ENCODE results near the gene NUDCD3. TPM values are rescaled to one million over a fixed set of nuclear protein-coding genes. Genes with fewer than 3 reads are reported as not detected.

Gene NUDCD3
- total RNA-seq, 2 donors from 2014 or later = 83.7 to 104 TPM

GRCh38 chr7:44346063-44346462 lies 144.4 kb downstream of the NUDCD3 start:
- intact Hi-C loops (cut with DNase I) = no loop called here
- ATAC-seq (no peak), DNase-seq (no peak)

GRCh38 chr7:44341401-44341800 lies 149.1 kb downstream of the NUDCD3 start:
- DNase-seq (no peak), ATAC-seq (no peak)
- intact Hi-C loops (cut with DNase I) = no loop called here

GRCh38 chr7:44338600-44338999 lies 151.9 kb downstream of the NUDCD3 start:
- intact Hi-C loops (cut with DNase I) = no loop called here
- DNase-seq (no peak), ATAC-seq (no peak)

- ATAC-seq = no peak
- intact Hi-C loops (cut with DNase I) = no loop called here
- no peak for DNase-seq
Observed at GRCh38 chr7:44336491-44336890, 154.0 kb downstream of the NUDCD3 start.

GRCh38 chr7:44335184-44335583 lies 155.3 kb downstream of the NUDCD3 start:
- intact Hi-C loops (cut with DNase I) = no loop called here
- ATAC-seq = no peak
- no peak for DNase-seq

- ATAC-seq (peak in 1 of 2 donors; percentile 10), DNase-seq (no peak)
- intact Hi-C loops (cut with DNase I) = no loop called here
Observed at GRCh38 chr7:44334734-44335097, 155.7 kb downstream of the NUDCD3 start.

GRCh38 chr7:44333911-44334733 lies 156.3 kb downstream of the NUDCD3 start:
- DNase-seq (no peak), ATAC-seq (peak; percentile 59 to 73)
- intact Hi-C loops (cut with DNase I) = no loop called here

GRCh38 chr7:44331682-44332081 lies 158.8 kb downstream of the NUDCD3 start:
- intact Hi-C loops (cut with DNase I) = no loop called here
- ATAC-seq (peak; percentile 43 to 49), DNase-seq (no peak)

- peak; percentile 15 to 43 for ATAC-seq
- DNase-seq = no peak
- intact Hi-C loops (cut with DNase I) = no loop called here
Observed at GRCh38 chr7:44330331-44330730, 160.1 kb downstream of the NUDCD3 start.

- intact Hi-C loops (cut with DNase I) = no loop called here
- ATAC-seq (no peak), DNase-seq (no peak)
Observed at GRCh38 chr7:44329888-44330287, 160.6 kb downstream of the NUDCD3 start.

Other genes starting within 250 kb of the NUDCD3 start
- 10 to 100 TPM; 75.8 to 98.7 TPM for gene CAMK2B, start 165.1 kb downstream of the NUDCD3 start, total RNA-seq
- under 1 TPM; 0.09 to 0.10 TPM for gene NPC1L1, start 50.7 kb upstream of the NUDCD3 start, total RNA-seq
- 10 to 100 TPM; 27.8 to 44.4 TPM for gene DDX56, start 83.2 kb upstream of the NUDCD3 start, total RNA-seq
- gene TMED4, start 91.6 kb upstream of the NUDCD3 start, total RNA-seq = 10 to 100 TPM; 55.1 to 73.2 TPM
- 100 to 1,000 TPM; 343 to 358 TPM for gene OGDH, start 116.0 kb upstream of the NUDCD3 start, total RNA-seq